MM.1S (cell line): Measurements from ENCODE around the gene AGBL1.

ENCODE experiments used
- DNase-seq: peaks from one replicate; pipeline ENCODE4 v3.0.0-alpha.2; 2015
- H2AFZ ChIP-seq: fragments of 300-600 bp; sonication (generic); 2 replicates; pipeline ENCODE4 v1.6.0; 2016; ENCODE audit warnings: antibody characterized with exemption, low read length
- H3F3A ChIP-seq: fragments of 300-600 bp; sonication (generic); 2 replicates; pipeline ENCODE4 v1.6.1; 2016; ENCODE audit warnings: mild to moderate bottlenecking, antibody characterized with exemption, low read length, moderate library complexity, mixed read lengths; ENCODE audit not compliant: insufficient read depth
- H3K27ac ChIP-seq: fragments of 300-600 bp; sonication (generic); 2 replicates; pipeline ENCODE4 v1.5.1; 2016; ENCODE audit warnings: mild to moderate bottlenecking, low read length
- H3K27me3 ChIP-seq: fragments of 300-600 bp; sonication (generic); replicated peaks from 2 replicates; pipeline ENCODE4 v1.6.0; 2016; ENCODE audit warnings: low read length; ENCODE audit not compliant: insufficient read depth
- H3K36me3 ChIP-seq: fragments of 300-600 bp; sonication (generic); replicated peaks from 2 replicates; pipeline ENCODE4 v1.6.1; 2016; ENCODE audit warnings: mild to moderate bottlenecking, low read length, mixed read lengths; ENCODE audit not compliant: insufficient read depth
- H3K4me1 ChIP-seq: fragments of 300-600 bp; sonication (generic); 2 replicates; pipeline ENCODE4 v1.6.1; 2016; ENCODE audit warnings: low read length, mixed read lengths
- H3K4me2 ChIP-seq: fragments of 300-600 bp; sonication (generic); 2 replicates; pipeline ENCODE4 v1.6.0; 2016; ENCODE audit warnings: low read depth, low read length
- H3K4me3 ChIP-seq: fragments of 300-600 bp; sonication (generic); 2 replicates; pipeline ENCODE4 v1.5.1; 2016; ENCODE audit warnings: low read length, mixed read lengths
- H3K79me2 ChIP-seq: fragments of 300-600 bp; sonication (generic); 2 replicates; pipeline ENCODE4 v1.6.1; 2016; ENCODE audit warnings: mixed run types, low read length, mixed read lengths
- H3K9ac ChIP-seq: fragments of 300-600 bp; sonication (generic); 2 replicates; pipeline ENCODE4 v1.6.1; 2016; ENCODE audit warnings: low read length, mixed read lengths
- H3K9me2 ChIP-seq: fragments of 300-600 bp; sonication (generic); replicated peaks from 2 replicates; pipeline ENCODE4 v1.6.1; 2016; ENCODE audit warnings: mild to moderate bottlenecking, low read length, mixed read lengths; ENCODE audit not compliant: insufficient read depth
- H3K9me3 ChIP-seq: fragments of 300-600 bp; sonication (generic); replicated peaks from 2 replicates; pipeline ENCODE4 v1.6.1; 2016; ENCODE audit warnings: mild to moderate bottlenecking, low read length, mixed read lengths; ENCODE audit not compliant: insufficient read depth
- H4K20me1 ChIP-seq: fragments of 300-600 bp; sonication (generic); 2 replicates; pipeline ENCODE4 v1.6.1; 2016; ENCODE audit warnings: mild to moderate bottlenecking, low read length, moderate library complexity, mixed read lengths; ENCODE audit not compliant: insufficient read depth
- EZH2 ChIP-seq: fragments of 300-600 bp; sonication (generic); optimal IDR thresholded peaks from 2 replicates; pipeline ENCODE3; 2017; ENCODE audit warnings: low read depth, mild to moderate bottlenecking, antibody characterized with exemption, low read length, mixed read lengths
- EZH2phosphoT487 ChIP-seq: fragments of 300-600 bp; sonication (generic); IDR thresholded peaks from 2 replicates; pipeline ENCODE4 v1.6.1; 2018; ENCODE audit warnings: antibody characterized with exemption, low read length
- TF ChIP-seq, protein P1 (sequence below): fragments of 300-600 bp; sonication (generic); IDR thresholded peaks from 2 replicates; pipeline ENCODE4 v1.5.1; 2016; ENCODE audit warnings: antibody characterized with exemption, low read length, mixed read lengths

The AGBL1 gene

DNA sequence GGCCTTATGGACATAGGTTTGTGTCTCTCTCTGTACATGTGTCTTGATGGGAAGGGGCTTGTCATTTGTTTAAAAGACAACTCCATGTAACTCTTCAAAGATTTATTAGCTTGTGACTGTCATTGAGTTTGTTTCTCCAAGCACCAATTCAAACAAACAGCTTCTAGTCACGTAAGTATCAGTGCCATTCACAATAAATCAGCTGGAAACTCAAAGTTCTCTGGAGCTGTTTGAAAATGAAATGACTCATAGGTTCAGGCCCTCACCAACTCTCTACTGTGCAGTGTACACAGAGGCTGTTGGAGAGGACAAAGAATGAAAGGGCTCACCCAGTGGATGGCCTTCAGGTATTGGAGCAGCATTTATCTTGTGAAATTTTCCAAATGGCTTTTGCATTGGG lies 476.3 kb downstream of the AGBL1 start:
- Histone ChIP-seq H3K27ac (no peak overlapping the region), H3K27me3 (no peaks in the 10 kb centered on the region), H3K9me3 (no peaks in the 10 kb centered on the region), H3K4me2 (no peak overlapping the region), H3K36me3 (no peaks in the 10 kb centered on the region), H4K20me1 (no peaks in the 10 kb centered on the region), H3K4me1 (no peaks in the 10 kb centered on the region), H3K9ac (no peak overlapping the region), H3K9me2 (no peaks in the 10 kb centered on the region), H3K4me3 (no peak overlapping the region), H3F3A (no peaks in the 10 kb centered on the region), H3K79me2 (no peaks in the 10 kb centered on the region), H2AFZ (no peak overlapping the region)
- no peak for DNase-seq
- TF ChIP-seq EZH2phosphoT487 (no peak), EZH2 (no peak)
- TF ChIP-seq, protein P1, sequence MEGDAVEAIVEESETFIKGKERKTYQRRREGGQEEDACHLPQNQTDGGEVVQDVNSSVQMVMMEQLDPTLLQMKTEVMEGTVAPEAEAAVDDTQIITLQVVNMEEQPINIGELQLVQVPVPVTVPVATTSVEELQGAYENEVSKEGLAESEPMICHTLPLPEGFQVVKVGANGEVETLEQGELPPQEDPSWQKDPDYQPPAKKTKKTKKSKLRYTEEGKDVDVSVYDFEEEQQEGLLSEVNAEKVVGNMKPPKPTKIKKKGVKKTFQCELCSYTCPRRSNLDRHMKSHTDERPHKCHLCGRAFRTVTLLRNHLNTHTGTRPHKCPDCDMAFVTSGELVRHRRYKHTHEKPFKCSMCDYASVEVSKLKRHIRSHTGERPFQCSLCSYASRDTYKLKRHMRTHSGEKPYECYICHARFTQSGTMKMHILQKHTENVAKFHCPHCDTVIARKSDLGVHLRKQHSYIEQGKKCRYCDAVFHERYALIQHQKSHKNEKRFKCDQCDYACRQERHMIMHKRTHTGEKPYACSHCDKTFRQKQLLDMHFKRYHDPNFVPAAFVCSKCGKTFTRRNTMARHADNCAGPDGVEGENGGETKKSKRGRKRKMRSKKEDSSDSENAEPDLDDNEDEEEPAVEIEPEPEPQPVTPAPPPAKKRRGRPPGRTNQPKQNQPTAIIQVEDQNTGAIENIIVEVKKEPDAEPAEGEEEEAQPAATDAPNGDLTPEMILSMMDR: no peak

- Histone ChIP-seq H3K79me2 (no peaks in the 10 kb centered on the region), H3K4me2 (no peak overlapping the region), H3K9me3 (no peaks in the 10 kb centered on the region), H3K9me2 (no peaks in the 10 kb centered on the region), H3K9ac (no peak overlapping the region), H3K27me3 (no peaks in the 10 kb centered on the region), H3K36me3 (no peaks in the 10 kb centered on the region), H3F3A (no peaks in the 10 kb centered on the region), H3K4me3 (no peak overlapping the region), H3K27ac (no peak overlapping the region), H3K4me1 (no peaks in the 10 kb centered on the region), H4K20me1 (no peaks in the 10 kb centered on the region), H2AFZ (no peak overlapping the region)
- TF ChIP-seq, protein P1: no peak
- no peak for TF ChIP-seq EZH2
- TF ChIP-seq EZH2phosphoT487: no peak
- DNase-seq: no peak
Observed at GRCh38 chr15:86556396-86557017, 476.8 kb downstream of the AGBL1 start.

GRCh38 chr15:86557018-86557550 lies 477.4 kb downstream of the AGBL1 start:
- no peaks in the 10 kb centered on the region for H4K20me1 ChIP-seq
- TF ChIP-seq EZH2 (no peak), EZH2phosphoT487 (no peak)
- TF ChIP-seq, protein P1: no peak
- H3K36me3 ChIP-seq: no peaks in the 10 kb centered on the region
- no peak overlapping the region for H3K9ac ChIP-seq
- H3K4me1 ChIP-seq: no peaks in the 10 kb centered on the region
- H3K4me3 ChIP-seq: no peak overlapping the region
- no peak overlapping the region for H2AFZ ChIP-seq
- no peak overlapping the region for H3K4me2 ChIP-seq
- no peaks in the 10 kb centered on the region for H3F3A ChIP-seq
- no peaks in the 10 kb centered on the region for H3K79me2 ChIP-seq
- H3K27ac ChIP-seq: no peak overlapping the region
- H3K9me2 ChIP-seq: no peaks in the 10 kb centered on the region
- DNase-seq: no peak
- no peaks in the 10 kb centered on the region for H3K27me3 ChIP-seq
- H3K9me3 ChIP-seq: no peaks in the 10 kb centered on the region
